Measurements from ENCODE around the gene NKX3-2.

- TF ChIP-seq POLR2AphosphoS5 (IDR thresholded peaks at IDR 0.05; ENCODE audit: low read depth, low read length) (no peak), CTCF (IDR thresholded peaks at IDR 0.05) (no peak)
Measured at GRCh38 chr4:13509442-13509841, 34.9 kb downstream of the NKX3-2 start.
